NB4 (cell line): ENCODE measurements around the gene RBM19.

Experiments
- DNase-seq: peaks from one replicate; pipeline ENCODE4 v3.0.0; 2010; ENCODE audit warnings: low read depth
- H3K4me3 ChIP-seq: one replicate; pipeline ENCODE4 v1.5.1; 2011; ENCODE audit warnings: mild to moderate bottlenecking, low read depth, low read length, moderate library complexity
- MYC ChIP-seq: IDR thresholded peaks from 2 replicates; pipeline ENCODE4 v1.6.1; 2011; ENCODE audit warnings: low read depth, low read length
- POLR2A ChIP-seq: IDR thresholded peaks from 2 replicates; pipeline ENCODE4 v1.6.1; 2011; ENCODE audit warnings: mild to moderate bottlenecking; ENCODE audit not compliant: insufficient read length; ENCODE audit errors: extremely low read depth
- TF ChIP-seq, protein P1 (sequence below): IDR thresholded peaks from 2 replicates; pipeline ENCODE4 v1.6.1; 2011; ENCODE audit warnings: low read depth, low read length
- TF ChIP-seq, protein P2 (sequence below): IDR thresholded peaks from one replicate; pipeline ENCODE4 v1.5.1; 2012; ENCODE audit warnings: low read depth, low read length

The RBM19 gene

DNA sequence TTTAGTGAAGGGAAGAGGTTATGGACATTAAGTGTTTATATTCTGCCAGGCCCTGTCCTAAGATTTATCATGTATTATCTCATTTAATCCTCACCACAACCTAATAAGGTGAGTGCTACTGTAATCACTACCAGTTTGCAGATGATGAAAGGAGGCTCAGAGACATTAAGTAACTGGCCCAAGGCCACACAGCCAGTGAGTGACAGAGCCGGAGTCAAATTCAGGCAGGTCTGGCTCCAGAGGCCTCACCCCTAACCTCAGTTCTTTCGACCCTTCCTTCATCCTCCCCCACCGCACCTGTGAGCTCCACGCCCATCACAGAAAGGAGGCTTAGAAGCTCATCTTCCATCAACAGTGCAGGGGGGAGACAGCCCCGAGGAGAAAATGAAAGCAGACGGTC lies 197.3 kb downstream of the RBM19 start:
- TF ChIP-seq MYC (no peak), POLR2A (no peak)
- TF ChIP-seq, protein P1, sequence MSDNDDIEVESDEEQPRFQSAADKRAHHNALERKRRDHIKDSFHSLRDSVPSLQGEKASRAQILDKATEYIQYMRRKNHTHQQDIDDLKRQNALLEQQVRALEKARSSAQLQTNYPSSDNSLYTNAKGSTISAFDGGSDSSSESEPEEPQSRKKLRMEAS, result no peak
- TF ChIP-seq, protein P2, sequence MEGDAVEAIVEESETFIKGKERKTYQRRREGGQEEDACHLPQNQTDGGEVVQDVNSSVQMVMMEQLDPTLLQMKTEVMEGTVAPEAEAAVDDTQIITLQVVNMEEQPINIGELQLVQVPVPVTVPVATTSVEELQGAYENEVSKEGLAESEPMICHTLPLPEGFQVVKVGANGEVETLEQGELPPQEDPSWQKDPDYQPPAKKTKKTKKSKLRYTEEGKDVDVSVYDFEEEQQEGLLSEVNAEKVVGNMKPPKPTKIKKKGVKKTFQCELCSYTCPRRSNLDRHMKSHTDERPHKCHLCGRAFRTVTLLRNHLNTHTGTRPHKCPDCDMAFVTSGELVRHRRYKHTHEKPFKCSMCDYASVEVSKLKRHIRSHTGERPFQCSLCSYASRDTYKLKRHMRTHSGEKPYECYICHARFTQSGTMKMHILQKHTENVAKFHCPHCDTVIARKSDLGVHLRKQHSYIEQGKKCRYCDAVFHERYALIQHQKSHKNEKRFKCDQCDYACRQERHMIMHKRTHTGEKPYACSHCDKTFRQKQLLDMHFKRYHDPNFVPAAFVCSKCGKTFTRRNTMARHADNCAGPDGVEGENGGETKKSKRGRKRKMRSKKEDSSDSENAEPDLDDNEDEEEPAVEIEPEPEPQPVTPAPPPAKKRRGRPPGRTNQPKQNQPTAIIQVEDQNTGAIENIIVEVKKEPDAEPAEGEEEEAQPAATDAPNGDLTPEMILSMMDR, result no peak
- no peak for DNase-seq
- H3K4me3 ChIP-seq, result no peak overlapping the region

DNA sequence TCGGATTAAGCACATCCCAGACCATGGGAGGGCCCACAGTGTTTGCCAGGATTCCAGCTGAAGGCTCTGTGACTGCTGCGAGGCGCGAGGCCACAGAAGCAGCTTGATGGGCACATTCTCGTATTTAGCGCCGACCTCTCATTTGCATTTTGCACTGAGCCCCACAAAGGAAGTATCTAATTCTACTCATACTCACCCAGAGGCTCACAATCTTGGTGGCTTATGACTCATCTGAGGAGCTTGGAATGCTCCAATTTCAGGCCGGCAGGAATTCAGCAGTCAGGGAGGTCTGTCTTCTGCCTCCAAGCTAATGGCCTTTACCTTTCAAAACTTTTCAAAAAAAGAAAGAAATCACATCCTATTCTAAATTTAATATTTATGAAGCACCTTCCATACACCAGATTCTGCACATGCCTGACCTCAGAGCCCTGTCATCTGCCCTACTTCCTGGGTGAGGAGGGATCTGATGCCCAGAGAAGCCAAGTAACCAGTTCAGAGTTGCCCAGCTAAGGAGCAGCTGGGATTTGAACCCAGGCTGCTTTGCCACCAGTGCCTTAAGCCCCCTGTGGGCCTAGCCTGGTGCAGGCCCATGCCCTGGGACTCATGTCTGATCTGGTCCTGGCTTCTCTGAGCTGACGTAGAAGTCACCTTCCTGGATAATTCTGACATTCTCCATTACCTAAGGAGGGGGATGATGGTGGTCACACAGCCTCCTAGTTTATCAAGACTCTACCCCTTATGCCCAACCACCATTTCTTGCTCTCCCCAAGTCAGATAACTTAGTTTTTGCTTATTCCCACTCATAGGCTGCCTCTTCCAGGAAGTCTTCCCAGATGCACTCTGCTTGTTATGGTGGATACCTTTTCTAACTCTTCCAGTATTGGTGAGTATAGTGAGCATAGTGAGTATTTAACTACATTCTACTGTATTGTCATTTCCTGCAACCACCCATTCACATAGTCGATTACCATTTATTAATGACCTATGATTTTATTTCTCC lies 198.9 kb downstream of the RBM19 start:
- DNase-seq, result no peak
- no peak overlapping the region for H3K4me3 ChIP-seq
- TF ChIP-seq MYC (no peak), POLR2A (no peak)
- TF ChIP-seq, protein P2, result no peak
- TF ChIP-seq, protein P1, result no peak
